ENCODE data around the gene ARL14. TPM values are rescaled to one million over a fixed set of nuclear protein-coding genes. Genes with fewer than 3 reads are reported as not detected.

Gene ARL14
- total RNA-seq, 1 experiment from 2014 or later, result not detected

- Mint-ChIP-seq H3K4me1 (peaks cover 8% of the 10 kb centered on the region in 2 experiments; a peak in 3 of 4 replicates), H3K27me3 (ENCODE audit: low read depth) (no peaks in the 10 kb centered on the region), H3K9me3 (no peaks in the 10 kb centered on the region), H3K27ac (0 out of 7 replicates have a peak overlapping the region, but pooled peaks of 1 of the 3 experiments have one; percentile 3), H3K36me3 (ENCODE audit: insufficient read depth in 1 of 3, low read depth in 3 of 3) (no peaks in the 10 kb centered on the region), H3K4me3 (no peak overlapping the region)
- Histone ChIP-seq H3K23ac (ENCODE audit: insufficient read length, low read depth, low read length) (no peak overlapping the region), H3K27me3 (ENCODE audit: insufficient read depth, low read length) (no peaks in the 10 kb centered on the region), H4K8ac (replicated peaks; ENCODE audit: insufficient read length, low read depth, low read length) (no peak overlapping the region), H3K9ac (ENCODE audit: extremely low read depth, insufficient read length, low read length) (no peak overlapping the region), H2BK20ac (ENCODE audit: low read depth, low read length, poor library complexity, severe bottlenecking) (no peak overlapping the region), H2AFZ (ENCODE audit: low read length) (no peak overlapping the region), H2BK120ac (ENCODE audit: low read depth, low read length, poor library complexity, severe bottlenecking) (no peak overlapping the region), H2AK5ac (ENCODE audit: insufficient read length, low read length) (no peak overlapping the region), H3K56ac (ENCODE audit: insufficient read length, low read depth, low read length) (no peak overlapping the region), H3K27ac (ENCODE audit: insufficient read length, low read depth, low read length) (no peak overlapping the region), H3K4ac (ENCODE audit: low read depth, low read length) (no peak overlapping the region), H4K91ac (ENCODE audit: insufficient read length, low read depth, low read length) (no peak overlapping the region), H3K4me1 (ENCODE audit: insufficient read depth, low read length) (no peaks in the 10 kb centered on the region), H3K18ac (ENCODE audit: insufficient read length, low read depth, low read length) (peak overlapping the region; percentile 19), H3K79me1 (ENCODE audit: insufficient read depth, low read depth, low read length, poor library complexity, severe bottlenecking) (no peaks in the 10 kb centered on the region), H3K4me2 (ENCODE audit: insufficient read depth, insufficient read length, low read length) (no peak overlapping the region), H3K23me2 (ENCODE audit: insufficient read length, low read depth, low read length, poor library complexity, severe bottlenecking) (no peaks in the 10 kb centered on the region), H2BK12ac (ENCODE audit: insufficient read length, low read depth, low read length) (no peak overlapping the region), H2BK5ac (ENCODE audit: insufficient read length, low read length) (no peak overlapping the region), H3K9me3 (ENCODE audit: control insufficient read depth, low read depth, low read length) (no peaks in the 10 kb centered on the region), H4K20me1 (ENCODE audit: control insufficient read depth, insufficient read depth, insufficient read length) (no peaks in the 10 kb centered on the region), H2BK15ac (ENCODE audit: low read depth, low read length) (no peak overlapping the region), H4K5ac (ENCODE audit: insufficient read length, low read depth, low read length) (no peak overlapping the region), H3K79me2 (ENCODE audit: insufficient read depth, low read length) (no peaks in the 10 kb centered on the region; the same call in 1 of the 2 replicates), H3K14ac (ENCODE audit: insufficient read depth, low read length) (no peak overlapping the region), H3T11ph (ENCODE audit: low read length) (no peak overlapping the region)
- no peak for TF ChIP-seq CTCF (conservative IDR thresholded peaks at IDR 0.05)
- DNase-seq, result no peak
- WGBS (ENCODE audit: extremely low coverage, insufficient read length, low lambda C conversion rate), result no CpG with 5 or more reads among the region's 2 CpGs
Measured at GRCh38 chr3:160641665-160642309, 35.2 kb upstream of the ARL14 start.
